Mesendoderm (in vitro differentiated cells): Measurements from ENCODE around the gene NT5DC1.

Experiments
- DNase-seq: peaks from one replicate; pipeline ENCODE4 v3.0.0; 2013
- H2AK5ac ChIP-seq: 2 replicates; pipeline ENCODE4 v1.6.1; 2013; ENCODE audit warnings: low read length, inconsistent platforms
- H2BK120ac ChIP-seq: 2 replicates; pipeline ENCODE4 v1.6.1; 2013; ENCODE audit warnings: low read depth, mild to moderate bottlenecking, low read length, moderate library complexity, mixed read lengths
- H2BK15ac ChIP-seq: replicated peaks from 2 replicates; pipeline ENCODE4 v1.6.1; 2013; ENCODE audit warnings: low read depth, mild to moderate bottlenecking, moderate library complexity
- H2BK5ac ChIP-seq: 2 replicates; pipeline ENCODE4 v1.6.1; 2013; ENCODE audit warnings: low read length, inconsistent platforms
- H3K18ac ChIP-seq: 2 replicates; pipeline ENCODE4 v1.6.1; 2013; ENCODE audit warnings: mild to moderate bottlenecking, low read length, mixed read lengths
- H3K23ac ChIP-seq: one replicate; pipeline ENCODE4 v1.6.1; 2013; ENCODE audit warnings: low read length
- H3K27ac ChIP-seq: 2 replicates; pipeline ENCODE4 v1.5.1; 2013; ENCODE audit warnings: low read depth, mild to moderate bottlenecking, inconsistent platforms, low read length, moderate library complexity
- H3K27me3 ChIP-seq: 2 replicates; pipeline ENCODE4 v1.6.1; 2013; ENCODE audit warnings: low read length, control low read depth, mild to moderate bottlenecking, inconsistent platforms; ENCODE audit not compliant: insufficient read depth, poor library complexity
- H3K36me3 ChIP-seq: 2 replicates; pipeline ENCODE4 v1.6.1; 2013; ENCODE audit warnings: low read length, inconsistent platforms; ENCODE audit not compliant: control insufficient read depth, insufficient read depth
- H3K4ac ChIP-seq: one replicate; pipeline ENCODE4 v1.6.1; 2013; ENCODE audit warnings: low read depth, mild to moderate bottlenecking, low read length, moderate library complexity
- H3K4me1 ChIP-seq: 2 replicates; pipeline ENCODE4 v1.6.1; 2013; ENCODE audit warnings: low read depth, low read length, inconsistent platforms; ENCODE audit not compliant: control insufficient read depth
- H3K4me2 ChIP-seq: 2 replicates; pipeline ENCODE4 v1.6.1; 2013; ENCODE audit warnings: low read length
- H3K4me3 ChIP-seq: 2 replicates; pipeline ENCODE4 v1.5.1; 2013; ENCODE audit warnings: mild to moderate bottlenecking, low read length
- H3K56ac ChIP-seq: one replicate; pipeline ENCODE4 v1.6.1; 2013; ENCODE audit warnings: low read length
- H3K79me1 ChIP-seq: 2 replicates; pipeline ENCODE4 v1.6.1; 2013; ENCODE audit warnings: low read length, inconsistent platforms
- H3K79me2 ChIP-seq: 2 replicates; pipeline ENCODE4 v1.6.1; 2013; ENCODE audit warnings: mild to moderate bottlenecking, low read length; ENCODE audit not compliant: control insufficient read depth, insufficient read depth
- H3K9ac ChIP-seq: 2 replicates; pipeline ENCODE4 v1.6.1; 2013; ENCODE audit warnings: low read length, inconsistent platforms
- H4K5ac ChIP-seq: one replicate; pipeline ENCODE4 v1.6.1; 2013; ENCODE audit warnings: low read length
- H4K8ac ChIP-seq: one replicate; pipeline ENCODE4 v1.6.1; 2013; ENCODE audit warnings: low read depth, mild to moderate bottlenecking, control low read depth, low read length, moderate library complexity
- WGBS: extraction: QIAGEN DNeasy Blood & Tissue Kit; methylation state at CpG from one replicate; pipeline ENCODE4 v1.1.7; 2013; ENCODE audit warnings: low lambda C conversion rate, missing lambda C conversion rate; ENCODE audit not compliant: insufficient coverage; ENCODE audit errors: extremely low coverage; 5-methylcytosine and 5-hydroxymethylcytosine counted together

Gene NT5DC1

GRCh38 chr6:116279232-116280160, 178.8 kb downstream of the NT5DC1 start, which contains the start of gene TSPYL1:
TSS of gene TSPYL1 (minus strand) at chr6:116279930. CDS start at chr6:116279830, 100 bp downstream.
- peak within 1 kb of the TSS; percentile 82 for H3K9ac ChIP-seq
- no peaks in the 10 kb centered on the region for H3K27me3 ChIP-seq
- peak within 1 kb of the TSS; percentile 74 for H3K4me3 ChIP-seq
- peaks cover 4% of the 10 kb centered on the region for H3K4me1 ChIP-seq
- H3K27ac ChIP-seq, result peak within 1 kb of the TSS; percentile 71
- no peak within 1 kb of the TSS for H2AK5ac ChIP-seq
- peak within 1 kb of the TSS; percentile 97 for H3K56ac ChIP-seq
- H3K18ac ChIP-seq, result peak within 1 kb of the TSS; percentile 3
- no peak within 1 kb of the TSS for H4K8ac ChIP-seq
- DNase-seq, result peak; percentile 99
- H2BK120ac ChIP-seq, result no peak within 1 kb of the TSS
- H3K36me3 ChIP-seq, result no peaks in the 10 kb centered on the region
- H3K23ac ChIP-seq, result no peak within 1 kb of the TSS
- no peak within 1 kb of the TSS for H4K5ac ChIP-seq
- no CpG with 5 or more reads among the region's 71 CpGs for WGBS
- peaks cover 24% of the 10 kb centered on the region for H3K79me2 ChIP-seq
- peaks cover 8% of the 10 kb centered on the region for H3K79me1 ChIP-seq
- peak within 1 kb of the TSS; percentile 75 for H3K4ac ChIP-seq
- H2BK15ac ChIP-seq, result no peak within 1 kb of the TSS
- H3K4me2 ChIP-seq, result peak within 1 kb of the TSS; percentile 81
- peak within 1 kb of the TSS; percentile 13 for H2BK5ac ChIP-seq

- no peaks in the 10 kb centered on the region for H3K27me3 ChIP-seq
- H3K4ac ChIP-seq, result no peak overlapping the region
- H2BK120ac ChIP-seq, result no peak overlapping the region
- H3K79me1 ChIP-seq, result peaks cover 8% of the 10 kb centered on the region
- H3K4me1 ChIP-seq, result peaks cover 4% of the 10 kb centered on the region
- no peak overlapping the region for H2BK5ac ChIP-seq
- no peak overlapping the region for H4K8ac ChIP-seq
- peak overlapping the region; percentile 74 for H3K4me3 ChIP-seq
- no CpG with 5 or more reads among the region's 8 CpGs for WGBS
- peaks cover 24% of the 10 kb centered on the region for H3K79me2 ChIP-seq
- H3K36me3 ChIP-seq, result no peaks in the 10 kb centered on the region
- H2AK5ac ChIP-seq, result no peak overlapping the region
- H3K27ac ChIP-seq, result no peak overlapping the region
- peak overlapping the region; percentile 81 for H3K4me2 ChIP-seq
- no peak overlapping the region for H2BK15ac ChIP-seq
- no peak overlapping the region for H3K18ac ChIP-seq
- no peak overlapping the region for H4K5ac ChIP-seq
- H3K23ac ChIP-seq, result no peak overlapping the region
- peak overlapping the region; percentile 85 for H3K56ac ChIP-seq
- peak; percentile 34 for DNase-seq
- peak overlapping the region; percentile 80 for H3K9ac ChIP-seq
These were observed 179.7 kb downstream of the NT5DC1 start for GRCh38 chr6:116280161-116280932.

GRCh38 chr6:116280933-116281316, 180.3 kb downstream of the NT5DC1 start:
- no peak overlapping the region for H3K18ac ChIP-seq
- H3K56ac ChIP-seq, result no peak overlapping the region
- no peak overlapping the region for H2AK5ac ChIP-seq
- H3K79me2 ChIP-seq, result peaks cover 24% of the 10 kb centered on the region
- H2BK120ac ChIP-seq, result no peak overlapping the region
- no peak overlapping the region for H3K4me3 ChIP-seq
- no peak overlapping the region for H3K23ac ChIP-seq
- H3K4me2 ChIP-seq, result no peak overlapping the region
- H3K27me3 ChIP-seq, result no peaks in the 10 kb centered on the region
- no peaks in the 10 kb centered on the region for H3K36me3 ChIP-seq
- DNase-seq, result no peak
- H3K79me1 ChIP-seq, result peaks cover 8% of the 10 kb centered on the region
- no peak overlapping the region for H4K5ac ChIP-seq
- WGBS, result 100% methylated on average over 2 of the region's 5 CpGs
- H4K8ac ChIP-seq, result no peak overlapping the region
- no peak overlapping the region for H2BK5ac ChIP-seq
- H3K9ac ChIP-seq, result no peak overlapping the region
- H3K27ac ChIP-seq, result no peak overlapping the region
- no peak overlapping the region for H2BK15ac ChIP-seq
- no peak overlapping the region for H3K4ac ChIP-seq
- H3K4me1 ChIP-seq, result peaks cover 4% of the 10 kb centered on the region

- peaks cover 17% of the 10 kb centered on the region for H3K79me2 ChIP-seq
- H2BK15ac ChIP-seq, result no peak overlapping the region
- H3K18ac ChIP-seq, result no peak overlapping the region
- H2AK5ac ChIP-seq, result no peak overlapping the region
- no peak overlapping the region for H4K5ac ChIP-seq
- peaks cover 4% of the 10 kb centered on the region for H3K4me1 ChIP-seq
- H3K27ac ChIP-seq, result no peak overlapping the region
- no peak overlapping the region for H2BK120ac ChIP-seq
- no peak overlapping the region for H3K23ac ChIP-seq
- H3K56ac ChIP-seq, result no peak overlapping the region
- H2BK5ac ChIP-seq, result no peak overlapping the region
- no CpG with 5 or more reads among the region's 2 CpGs for WGBS
- peaks cover 6% of the 10 kb centered on the region for H3K79me1 ChIP-seq
- no peak overlapping the region for H3K9ac ChIP-seq
- DNase-seq, result no peak
- H3K27me3 ChIP-seq, result no peaks in the 10 kb centered on the region
- H3K36me3 ChIP-seq, result no peaks in the 10 kb centered on the region
- no peak overlapping the region for H4K8ac ChIP-seq
- no peak overlapping the region for H3K4ac ChIP-seq
- no peak overlapping the region for H3K4me3 ChIP-seq
- no peak overlapping the region for H3K4me2 ChIP-seq
These were observed 182.0 kb downstream of the NT5DC1 start for GRCh38 chr6:116282698-116283097.

- Histone ChIP-seq H3K27me3 (no peaks in the 10 kb centered on the region), H3K56ac (no peak overlapping the region), H3K23ac (peak overlapping the region; percentile 16), H2BK15ac (no peak overlapping the region), H4K8ac (no peak overlapping the region), H3K4me3 (no peak overlapping the region), H4K5ac (no peak overlapping the region), H3K4me1 (peaks cover under 1% of the 10 kb centered on the region), H3K36me3 (no peaks in the 10 kb centered on the region), H2BK120ac (no peak overlapping the region), H3K79me2 (peaks cover 12% of the 10 kb centered on the region), H2BK5ac (no peak overlapping the region), H3K79me1 (peaks cover 2% of the 10 kb centered on the region), H3K4ac (no peak overlapping the region), H2AK5ac (no peak overlapping the region), H3K27ac (no peak overlapping the region), H3K4me2 (no peak overlapping the region), H3K18ac (no peak overlapping the region), H3K9ac (no peak overlapping the region)
- no CpG with 5 or more reads among the region's 1 CpG for WGBS
- DNase-seq, result peak; percentile 26
These were observed 182.5 kb downstream of the NT5DC1 start for GRCh38 chr6:116283191-116283590.
